NCI-H2081 treated with DMSO at 0.1 percent for 48 hours (cell line): ENCODE measurements around the gene HRH1.
"Not testable (repeated sequence)": the region's sequence is repeated elsewhere in the genome, so short reads cannot be mapped to it uniquely, and the experiment has no call there.

ENCODE experiments used
- DNase-seq: peaks from one replicate; lab custom pipeline; 2025; lab: John Stamatoyannopoulos, UW

Gene HRH1

DNA sequence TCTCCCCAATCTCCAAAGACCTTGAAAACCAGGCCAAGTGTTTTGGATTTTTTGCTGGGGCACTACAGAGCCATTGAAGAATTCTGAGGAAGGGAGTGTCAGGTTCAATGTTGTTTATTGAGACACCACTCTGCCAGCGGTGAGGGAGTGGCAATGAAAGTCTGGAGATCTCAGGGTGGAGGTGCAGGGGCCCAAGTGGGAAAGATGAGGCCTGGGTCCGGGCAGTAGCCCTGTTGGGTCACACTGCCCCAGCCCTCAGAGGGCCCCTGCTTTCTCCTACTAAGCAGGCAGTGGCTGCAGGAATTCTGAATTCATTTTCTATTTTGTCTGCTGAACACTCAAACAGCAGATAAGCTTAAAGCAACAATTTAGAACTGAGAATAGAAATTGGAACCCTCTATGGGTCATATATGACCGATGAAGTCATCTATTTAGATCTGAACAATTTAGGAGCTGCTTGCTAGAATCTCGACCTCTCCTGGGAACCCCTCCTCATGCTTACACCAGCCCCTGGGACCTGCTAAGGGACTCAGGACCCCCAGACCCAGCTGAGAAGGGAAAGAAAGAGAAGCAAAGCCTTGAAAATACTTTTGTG is 17.9 kb downstream of the HRH1 start:
- DNase-seq: no peak

DNA sequence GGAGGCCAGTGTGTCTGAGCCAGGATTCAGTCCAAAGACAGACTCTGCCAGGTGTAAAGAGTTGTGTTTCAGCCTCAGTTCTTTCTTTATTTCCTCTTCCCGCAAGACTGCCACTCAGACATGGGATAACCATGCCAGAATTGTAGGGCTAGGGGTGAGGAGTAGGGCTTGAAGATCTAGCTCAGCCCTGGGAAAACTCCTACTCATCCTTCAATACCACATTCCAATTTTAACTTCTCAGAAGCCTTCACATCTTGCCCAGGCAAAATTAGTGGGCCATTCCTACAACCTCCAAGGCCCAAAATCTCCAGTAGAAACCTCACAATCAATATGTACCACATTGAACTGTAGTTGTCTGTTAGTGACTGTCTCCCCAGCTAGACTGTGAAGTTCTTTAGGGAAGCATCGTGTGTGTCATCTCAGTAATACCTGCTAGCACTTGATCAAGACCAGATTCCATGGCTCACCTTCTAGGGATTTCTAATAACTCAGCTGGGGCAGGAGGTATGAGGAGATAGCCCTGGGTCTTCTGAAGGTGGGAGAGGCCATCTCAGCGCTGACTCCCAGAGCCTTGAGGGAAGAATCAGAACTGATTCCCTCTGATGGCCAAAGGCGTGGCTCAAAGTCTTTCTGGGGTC is 19.7 kb downstream of the HRH1 start:
- no peak for DNase-seq

DNA sequence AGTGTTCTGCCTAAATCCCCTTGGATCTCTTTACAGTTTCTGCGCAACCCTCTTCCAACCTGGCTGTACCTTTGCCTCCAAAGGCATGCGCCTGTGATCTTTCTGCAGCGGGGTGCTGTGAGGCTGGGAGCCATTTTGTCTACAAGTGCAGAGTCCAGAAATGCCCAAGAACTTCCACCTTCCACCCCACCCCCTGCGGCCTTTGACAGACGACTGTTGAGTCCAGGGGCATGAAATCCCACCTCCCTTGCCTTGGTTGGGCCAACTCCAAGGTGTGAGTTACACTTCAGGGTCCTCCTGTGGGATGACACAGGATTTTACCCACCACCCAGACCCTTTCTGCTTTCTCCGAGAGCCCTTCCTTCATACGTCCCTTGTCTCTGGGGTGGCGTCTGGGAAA is 24.1 kb downstream of the HRH1 start:
- no peak for DNase-seq

DNA sequence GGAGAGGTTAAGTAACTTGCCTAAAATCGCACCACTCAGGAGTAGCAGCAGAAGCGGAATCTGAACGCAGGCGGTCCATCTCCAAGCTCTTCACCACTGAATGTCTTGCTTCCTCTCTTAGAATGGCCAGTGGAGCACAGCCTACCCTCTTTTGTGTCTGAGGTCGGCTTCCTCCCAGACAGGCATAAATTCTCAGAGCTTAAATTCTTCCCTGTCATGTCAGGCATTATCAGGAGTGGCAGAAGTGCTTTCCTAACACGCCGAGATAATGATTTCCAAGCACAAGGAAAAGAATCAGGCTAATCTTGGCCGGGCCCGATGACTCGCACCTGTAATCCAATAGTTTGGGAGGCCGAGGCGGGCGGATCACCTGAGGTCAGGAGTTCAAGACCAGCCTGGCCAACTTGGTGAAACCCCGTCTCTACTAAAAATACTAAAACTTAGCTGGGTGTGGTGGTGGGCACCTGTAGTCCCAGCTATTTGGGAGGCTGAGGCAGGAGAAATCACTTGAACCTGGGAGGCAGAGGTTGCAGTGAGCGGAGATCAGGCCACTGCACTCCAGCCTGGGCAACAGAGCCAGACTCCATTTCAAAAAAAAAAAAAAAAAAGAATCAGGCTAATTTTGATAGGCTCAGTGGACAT is 30.2 kb downstream of the HRH1 start:
- not testable (repeated sequence) for DNase-seq

DNA sequence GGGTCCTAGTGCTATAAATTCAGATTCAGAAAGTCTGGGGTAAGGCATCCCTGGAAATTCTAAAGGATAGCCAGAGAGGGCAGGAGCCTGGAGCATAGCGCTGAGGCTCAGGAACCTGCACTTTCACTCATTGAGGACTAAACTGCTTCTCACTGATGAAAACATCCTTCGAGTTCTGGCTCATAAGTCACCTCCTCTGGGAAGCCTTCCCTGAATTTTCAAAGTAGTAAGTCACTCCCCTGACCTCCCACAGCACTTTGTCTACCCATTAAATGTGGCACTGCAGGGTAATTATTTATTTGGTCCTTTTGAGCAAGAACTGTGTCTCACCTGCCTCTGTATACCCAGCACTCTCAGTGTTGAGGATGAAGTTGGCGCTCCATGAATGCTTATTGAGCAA is 30.9 kb downstream of the HRH1 start:
- DNase-seq: no peak

DNA sequence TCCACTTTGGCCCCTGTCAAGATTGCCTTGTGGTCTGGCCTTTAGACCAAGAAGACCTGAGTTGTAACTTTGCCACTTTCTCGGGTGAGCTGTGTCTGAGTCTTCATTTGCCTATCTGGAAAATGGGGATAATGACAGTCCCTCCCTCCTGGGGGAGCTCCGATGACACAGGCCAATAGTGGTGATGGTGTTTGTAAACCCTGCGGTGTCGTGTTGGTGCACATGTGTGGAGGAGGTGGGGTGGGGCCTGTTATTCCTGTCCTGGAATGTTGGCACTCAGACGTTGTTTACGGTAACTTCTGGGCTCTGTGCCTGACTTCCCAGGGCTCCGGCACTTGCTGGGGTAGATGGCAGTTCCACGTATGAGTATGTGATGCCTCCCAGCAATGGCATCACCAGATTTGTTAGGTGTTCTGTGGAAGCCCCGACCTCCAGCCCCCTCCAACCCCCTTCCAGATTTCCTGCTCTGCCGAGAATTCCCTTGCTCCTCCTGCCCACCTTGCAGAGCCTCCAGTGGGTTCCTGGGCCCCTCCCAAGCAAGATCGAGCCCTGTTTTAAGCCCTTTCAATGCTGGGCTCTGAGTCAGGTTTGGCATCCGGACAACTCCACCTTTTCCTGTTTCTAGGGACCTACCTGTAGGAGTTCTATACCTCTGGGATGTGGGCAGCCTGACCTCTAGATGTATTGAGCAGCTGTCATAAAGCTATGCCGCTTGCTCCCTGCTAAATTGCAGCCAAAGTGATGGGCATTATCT is 31.4 kb downstream of the HRH1 start:
- no peak for DNase-seq

DNA sequence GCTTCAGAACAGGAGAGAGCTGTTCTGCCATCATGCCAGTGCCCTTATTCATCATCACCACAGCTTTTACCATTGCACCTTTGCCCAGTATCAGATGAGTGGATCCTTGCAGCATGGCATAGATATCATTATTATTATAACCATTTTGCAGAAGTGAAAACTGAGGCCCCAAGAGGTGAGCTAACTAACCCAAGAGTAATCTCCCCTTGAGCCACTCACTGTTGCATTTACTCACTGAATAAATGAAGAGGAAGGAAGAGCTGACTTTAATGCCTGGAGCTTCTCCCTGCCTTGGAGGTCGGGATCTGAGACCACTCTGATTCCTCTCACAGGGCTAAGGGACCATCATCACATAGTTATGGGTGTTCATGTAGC is 32.0 kb downstream of the HRH1 start:
- no peak for DNase-seq

DNA sequence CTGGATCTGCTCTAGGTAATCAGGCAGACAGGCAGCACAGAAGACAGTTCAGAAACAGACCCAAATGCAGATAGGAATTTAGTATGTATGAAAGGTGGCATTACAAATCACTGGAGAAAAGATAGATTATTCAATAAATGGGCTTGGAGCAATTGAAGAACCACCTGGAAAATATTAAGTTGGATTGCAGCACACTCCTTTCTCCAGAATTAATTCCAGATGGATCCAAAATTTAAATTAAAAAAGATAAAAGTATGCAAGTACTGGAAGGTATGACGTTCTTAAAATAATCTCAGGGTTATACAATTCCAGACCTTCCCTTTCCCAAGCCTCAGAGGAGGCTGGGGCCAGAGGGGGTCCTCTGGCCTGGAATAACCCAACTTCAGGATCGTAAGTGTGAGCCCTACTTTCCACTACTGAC is 32.5 kb downstream of the HRH1 start:
- no peak for DNase-seq

DNA sequence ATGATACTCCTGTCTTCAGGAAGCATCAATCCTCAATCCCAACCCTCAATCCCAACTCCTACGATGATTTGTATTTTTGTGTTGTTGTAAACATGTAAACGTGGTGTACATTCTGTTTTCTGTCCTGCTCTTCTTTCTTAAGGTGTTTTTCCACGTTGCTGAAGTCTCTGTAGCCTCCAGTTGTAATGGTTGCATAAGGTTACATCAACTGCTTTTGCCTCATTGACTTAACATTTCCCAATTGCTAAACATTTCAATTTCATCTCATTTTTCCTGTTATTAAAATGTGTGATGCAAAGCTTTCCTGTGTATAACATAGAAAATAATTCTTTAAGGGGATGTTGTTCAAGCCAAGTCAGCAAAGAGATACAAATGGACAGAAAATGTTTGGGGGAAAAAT is 33.4 kb downstream of the HRH1 start:
- no peak for DNase-seq

DNA sequence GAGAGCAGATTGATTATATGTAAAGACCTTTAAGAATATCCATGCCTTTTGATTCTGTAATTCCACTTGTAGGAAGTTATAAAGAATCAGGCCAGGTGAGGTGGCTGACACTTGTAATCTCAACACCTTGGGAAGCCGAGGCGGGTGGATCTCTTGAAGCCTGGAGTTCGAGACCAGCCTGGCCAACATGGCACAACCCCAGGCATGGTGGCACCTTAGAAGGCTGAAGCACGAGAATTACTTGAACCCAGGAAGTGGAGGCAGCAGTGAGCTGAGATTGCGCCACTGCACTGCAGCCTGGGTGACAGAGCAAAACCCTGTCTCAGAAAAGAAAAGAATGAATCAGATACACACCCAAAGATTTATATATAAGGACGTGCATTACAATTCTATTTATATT is 33.9 kb downstream of the HRH1 start:
- no peak for DNase-seq

DNA sequence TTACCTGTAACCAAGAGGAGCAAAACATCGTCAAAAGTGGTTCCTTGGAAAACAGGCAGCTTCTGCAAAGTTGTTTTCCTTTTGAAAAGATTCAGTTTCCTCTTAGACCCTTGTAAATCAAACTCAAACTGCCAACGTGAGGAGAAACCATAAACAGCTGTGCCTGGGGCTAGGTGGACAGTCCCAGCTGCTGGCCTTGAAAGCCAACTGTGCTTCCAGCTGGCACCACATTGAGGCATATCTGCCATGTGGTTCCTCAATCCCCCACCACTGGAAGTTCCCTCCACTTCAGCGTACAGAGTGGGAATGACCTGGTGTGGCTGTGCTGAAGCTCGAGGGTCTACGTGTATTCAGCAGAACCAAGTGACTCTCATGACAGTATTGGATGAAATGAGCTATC is 40.9 kb downstream of the HRH1 start:
- no peak for DNase-seq

DNA sequence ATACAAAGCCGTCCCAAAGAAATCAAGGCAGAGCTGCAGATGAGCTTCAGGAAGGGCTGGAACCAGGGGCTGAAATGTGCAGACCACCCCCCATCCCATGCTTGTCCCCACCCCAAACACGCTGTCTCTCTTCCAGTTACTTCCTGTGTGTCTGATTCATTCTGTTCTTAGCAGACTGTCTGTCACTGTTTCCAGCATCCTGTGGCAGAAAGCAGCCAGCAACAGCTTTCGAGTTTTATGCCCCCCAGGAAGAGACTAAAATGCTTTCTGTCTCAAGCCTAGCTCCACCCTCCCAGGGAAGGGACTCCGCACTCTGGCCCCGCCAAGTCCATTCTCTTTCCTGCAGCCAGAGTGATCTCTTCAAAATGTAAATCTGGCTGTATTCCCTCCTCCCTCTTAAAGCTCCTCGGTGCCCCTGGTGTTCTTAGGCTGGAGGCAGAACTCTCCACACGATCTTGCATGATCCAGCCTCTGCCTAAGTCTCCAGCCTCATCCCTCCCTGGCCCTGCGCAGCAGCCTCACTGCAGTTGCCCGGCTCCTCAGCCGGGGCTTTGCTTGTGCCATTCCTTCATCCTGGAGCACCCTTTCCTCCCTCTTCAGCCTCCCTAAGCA is 41.5 kb downstream of the HRH1 start:
- no peak for DNase-seq

DNA sequence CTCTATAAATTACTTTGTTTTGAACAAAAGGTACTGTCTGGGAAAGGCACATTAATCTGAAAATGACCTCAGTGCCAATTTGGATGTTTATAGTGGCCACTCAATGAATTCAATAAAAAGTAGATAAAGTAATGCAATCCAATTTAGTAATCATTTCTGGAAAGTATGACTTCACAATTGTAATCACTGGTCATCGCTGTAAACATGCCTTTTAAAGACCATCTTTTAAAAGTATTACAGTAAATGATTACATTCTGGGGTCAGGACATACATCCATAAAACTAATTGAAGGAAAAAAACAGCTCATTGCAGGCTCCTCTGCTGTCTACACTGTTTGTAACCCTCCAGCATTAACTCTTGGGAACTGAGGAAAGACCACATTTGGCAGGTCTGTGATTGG is 43.2 kb downstream of the HRH1 start:
- no peak for DNase-seq

DNA sequence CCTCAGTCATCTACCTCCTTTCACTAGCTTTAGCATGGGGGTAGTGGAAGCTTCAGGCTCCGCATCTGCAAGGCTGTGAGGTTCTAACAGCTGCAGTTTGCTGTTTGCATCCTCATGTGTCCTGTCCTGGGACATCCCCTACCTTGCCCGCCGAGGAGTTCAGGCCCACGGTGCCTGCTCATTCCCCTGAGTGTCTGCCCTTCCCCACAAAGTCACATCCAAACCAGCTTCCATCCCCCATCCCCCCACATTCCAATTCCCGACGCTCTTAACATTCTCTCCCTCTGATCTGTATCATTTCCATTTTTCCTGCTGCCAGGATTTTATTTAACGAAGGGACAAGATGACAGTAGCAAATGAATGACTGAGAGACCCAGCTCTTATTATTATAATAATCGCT is 43.8 kb downstream of the HRH1 start:
- DNase-seq: no peak

DNA sequence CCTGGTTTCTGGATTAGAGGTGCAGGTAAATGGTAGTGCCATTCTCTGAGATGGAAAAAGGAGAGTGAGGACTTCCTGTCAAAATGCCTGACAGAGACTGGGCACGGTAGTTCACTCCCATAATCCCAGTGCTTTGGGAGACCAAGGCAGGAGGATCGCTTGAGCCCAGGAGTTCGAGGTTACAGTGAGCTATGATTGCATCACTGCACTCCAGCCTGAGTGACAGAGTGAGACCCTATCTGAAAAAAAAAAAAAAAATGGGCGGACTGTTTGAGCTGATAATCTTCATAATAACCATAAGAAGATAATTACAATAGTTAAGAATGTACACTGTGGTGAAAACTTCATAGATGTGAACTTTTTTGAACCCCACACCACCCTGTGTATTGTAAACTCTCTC is 44.2 kb downstream of the HRH1 start:
- no peak for DNase-seq

DNA sequence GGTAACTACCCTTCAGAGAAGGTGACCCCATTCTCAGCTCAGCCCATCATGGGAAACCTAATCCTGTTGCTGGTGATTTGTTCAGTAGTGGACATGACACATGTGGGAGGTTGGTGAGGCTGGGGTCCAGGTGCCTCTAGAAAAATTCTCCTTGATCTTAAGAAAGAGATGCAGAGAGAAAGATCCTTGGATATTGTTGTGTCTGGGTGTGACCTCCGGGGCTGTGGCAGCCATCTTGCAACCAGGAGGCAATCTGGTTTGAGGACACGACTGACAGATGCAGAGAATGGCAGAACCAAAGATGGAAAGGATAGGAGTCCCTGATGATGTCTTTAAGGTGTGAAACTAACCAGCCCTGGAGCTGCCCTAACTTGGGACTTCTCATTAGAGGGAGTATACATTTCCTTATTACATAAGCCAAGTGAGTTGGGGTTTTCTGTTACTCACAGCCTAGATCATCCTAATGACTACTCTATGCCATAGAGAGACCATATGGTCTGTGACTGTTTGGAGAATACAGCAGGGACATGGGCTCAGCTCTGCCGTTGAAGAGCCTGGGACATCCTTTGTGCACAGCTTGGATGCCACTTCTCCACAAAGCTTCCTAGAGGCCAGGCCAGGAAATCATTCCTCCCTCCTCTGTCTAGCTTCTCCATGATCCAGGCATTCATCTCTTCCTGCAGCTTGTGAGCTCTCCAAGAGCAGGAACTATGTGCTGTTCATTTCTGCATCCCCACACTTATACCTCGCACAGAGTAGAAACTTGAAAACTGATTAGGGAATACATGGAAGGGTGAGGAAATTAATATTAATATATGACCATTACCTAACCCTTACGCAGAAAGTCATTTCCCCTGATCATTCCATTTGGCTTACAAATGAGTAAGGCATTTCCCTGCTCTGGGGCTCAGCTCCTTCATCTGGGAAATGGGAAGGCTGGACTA is 45.9 kb downstream of the HRH1 start:
- DNase-seq: no peak

DNA sequence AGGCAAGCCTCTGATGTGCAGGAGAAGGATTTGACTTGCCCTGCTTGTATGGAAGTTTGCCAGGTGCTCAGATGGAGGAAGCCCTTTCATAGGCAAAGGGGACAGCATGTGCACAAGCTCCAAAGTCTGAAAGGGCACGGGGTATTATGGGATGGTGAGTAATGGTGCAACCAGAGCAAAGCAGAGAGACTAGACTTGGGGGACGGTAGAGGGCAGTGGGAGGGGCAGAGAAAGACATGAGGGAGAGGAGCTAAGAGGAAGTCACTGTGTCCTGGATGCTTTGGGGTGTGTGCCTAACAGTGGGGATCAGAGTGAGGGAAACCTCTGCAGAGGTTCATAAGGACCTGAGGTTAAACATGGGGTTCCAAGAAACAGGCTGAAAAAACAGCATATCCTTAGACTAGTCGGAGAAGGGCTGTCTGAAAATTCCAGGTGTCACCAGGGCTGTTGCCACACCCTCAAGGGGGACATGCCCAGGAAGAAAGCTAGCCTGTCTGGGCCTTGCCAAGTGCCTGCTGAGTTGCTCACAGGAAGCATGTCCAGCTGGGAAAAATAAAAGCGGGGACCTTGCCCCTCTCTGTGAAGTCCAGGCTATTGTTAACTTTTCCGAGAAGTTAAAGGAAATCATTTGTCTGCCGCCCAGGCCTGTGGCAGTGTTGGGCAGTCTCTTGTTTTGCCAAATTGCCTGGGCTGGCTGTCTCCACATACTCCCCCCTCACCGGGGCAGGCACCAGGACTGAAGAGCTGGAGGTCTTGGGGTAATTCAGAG is 47.1 kb downstream of the HRH1 start:
- no peak for DNase-seq

DNA sequence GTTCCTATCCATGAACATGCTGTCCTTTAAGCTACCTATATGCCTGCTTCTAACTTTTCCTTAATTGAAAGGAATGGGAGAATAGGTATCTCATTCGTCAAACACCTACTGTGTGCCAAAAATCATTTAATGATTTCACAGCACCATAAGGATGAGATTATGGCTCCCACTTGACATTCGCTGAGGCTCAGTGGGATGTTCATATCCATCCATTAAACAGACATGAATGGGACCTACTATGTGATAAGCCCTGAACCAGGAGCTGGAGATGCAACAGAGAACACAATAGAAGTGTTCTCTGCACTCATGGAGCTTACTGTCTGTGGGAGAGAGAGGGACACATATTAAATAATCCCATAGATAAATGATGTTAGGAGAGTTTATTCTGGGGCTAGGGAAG is 49.7 kb downstream of the HRH1 start:
- DNase-seq: no peak

DNA sequence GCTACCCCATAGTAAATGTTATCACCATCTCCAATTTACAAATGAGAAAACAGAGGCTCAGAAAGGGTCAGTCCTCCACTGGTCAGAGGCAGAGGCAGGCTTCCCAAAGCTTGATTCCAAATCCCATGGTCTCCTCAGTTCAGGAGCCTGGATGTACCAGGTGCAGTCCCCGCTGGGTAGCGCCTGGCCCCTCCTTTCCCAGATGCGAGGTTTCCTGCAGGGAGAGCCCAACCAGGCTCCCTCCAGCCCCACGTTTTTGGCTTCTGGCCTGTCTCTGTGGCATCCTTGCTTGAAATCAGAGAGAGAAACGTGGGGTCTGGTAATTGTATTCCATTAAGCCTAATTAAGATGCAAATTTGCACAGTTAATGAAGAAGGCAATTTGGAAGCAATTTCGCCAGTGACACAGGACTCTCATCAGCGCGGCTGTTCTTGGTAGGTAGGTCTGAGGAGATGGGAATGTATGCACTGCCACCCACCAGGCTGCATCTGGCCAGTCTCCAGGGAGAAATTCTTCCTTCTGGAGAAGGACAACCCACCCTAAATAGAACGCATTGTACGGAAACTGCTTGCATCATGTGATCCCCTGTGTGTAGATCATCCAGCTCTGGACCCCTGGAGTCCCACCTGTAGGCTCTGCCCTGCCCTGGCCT is 50.5 kb downstream of the HRH1 start:
- no peak for DNase-seq

DNA sequence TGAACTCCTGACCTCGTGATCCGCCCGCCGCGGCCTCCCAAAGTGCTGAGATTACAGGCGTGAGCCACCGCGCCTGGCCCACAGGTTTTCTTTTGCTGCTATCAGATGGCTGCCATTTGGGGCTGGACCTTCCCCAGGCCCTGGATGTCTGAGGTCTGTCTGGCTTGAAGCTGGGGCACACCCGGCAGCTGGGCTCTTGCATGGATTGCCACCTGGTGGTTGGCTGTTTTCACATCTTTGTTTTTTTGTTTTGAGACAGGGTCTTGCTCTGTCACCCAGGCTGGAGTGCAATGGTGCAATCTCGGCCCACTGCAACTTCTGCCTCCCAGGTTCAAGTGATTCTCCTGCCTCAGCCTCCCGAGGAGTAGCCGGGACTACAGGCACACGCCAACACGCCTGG is 51.6 kb downstream of the HRH1 start:
- not testable (repeated sequence) for DNase-seq
